Measurements from ENCODE around the gene ELF5.

The ELF5 gene

DNA sequence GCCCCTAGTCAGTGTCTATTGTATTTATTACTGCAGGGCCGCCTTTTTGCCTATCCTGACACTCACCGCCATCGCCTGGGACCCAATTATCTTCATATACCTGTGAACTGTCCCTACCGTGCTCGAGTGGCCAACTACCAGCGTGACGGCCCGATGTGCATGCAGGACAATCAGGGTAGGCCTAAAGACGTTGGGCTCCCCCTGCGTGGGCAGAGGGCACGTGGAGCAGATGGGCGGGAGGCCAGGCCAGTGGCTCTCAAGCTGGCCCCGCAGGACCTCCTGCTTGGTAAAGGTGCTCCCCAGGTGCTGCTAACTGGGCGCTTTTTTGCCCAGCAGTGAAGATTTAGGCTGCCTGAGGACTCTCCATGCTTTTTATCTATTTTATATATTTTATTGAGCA, 52.4 kb downstream of the ELF5 start:
- TF ChIP-seq, protein P1, sequence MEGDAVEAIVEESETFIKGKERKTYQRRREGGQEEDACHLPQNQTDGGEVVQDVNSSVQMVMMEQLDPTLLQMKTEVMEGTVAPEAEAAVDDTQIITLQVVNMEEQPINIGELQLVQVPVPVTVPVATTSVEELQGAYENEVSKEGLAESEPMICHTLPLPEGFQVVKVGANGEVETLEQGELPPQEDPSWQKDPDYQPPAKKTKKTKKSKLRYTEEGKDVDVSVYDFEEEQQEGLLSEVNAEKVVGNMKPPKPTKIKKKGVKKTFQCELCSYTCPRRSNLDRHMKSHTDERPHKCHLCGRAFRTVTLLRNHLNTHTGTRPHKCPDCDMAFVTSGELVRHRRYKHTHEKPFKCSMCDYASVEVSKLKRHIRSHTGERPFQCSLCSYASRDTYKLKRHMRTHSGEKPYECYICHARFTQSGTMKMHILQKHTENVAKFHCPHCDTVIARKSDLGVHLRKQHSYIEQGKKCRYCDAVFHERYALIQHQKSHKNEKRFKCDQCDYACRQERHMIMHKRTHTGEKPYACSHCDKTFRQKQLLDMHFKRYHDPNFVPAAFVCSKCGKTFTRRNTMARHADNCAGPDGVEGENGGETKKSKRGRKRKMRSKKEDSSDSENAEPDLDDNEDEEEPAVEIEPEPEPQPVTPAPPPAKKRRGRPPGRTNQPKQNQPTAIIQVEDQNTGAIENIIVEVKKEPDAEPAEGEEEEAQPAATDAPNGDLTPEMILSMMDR (IDR thresholded peaks at IDR 0.05; ENCODE audit: low read length, missing control alignments): no peak
- DNase-seq (ENCODE audit: low read depth): no peak
- no peak overlapping the region for H3K4me3 ChIP-seq (replicated peaks; ENCODE audit: low read depth, low read length)

DNA sequence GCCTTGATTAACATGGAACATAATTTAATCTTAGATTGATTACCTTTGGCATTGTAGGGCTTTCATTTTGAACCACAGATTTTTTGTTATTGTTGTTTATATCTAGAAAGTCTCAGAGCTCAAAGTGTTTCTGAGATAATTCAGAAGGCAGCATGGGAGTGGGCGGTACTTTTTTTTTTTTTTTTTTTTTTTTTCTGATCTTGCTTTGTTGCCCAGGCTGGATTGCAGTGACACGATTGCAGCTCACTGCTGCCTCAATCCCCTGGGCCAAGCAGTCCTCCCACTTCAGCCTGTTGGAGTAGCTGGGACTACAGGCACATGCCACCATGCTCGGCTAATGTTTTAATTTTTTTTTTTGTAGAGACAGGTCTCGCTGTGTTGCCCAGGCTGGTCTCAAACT, 53.3 kb downstream of the ELF5 start:
- no peak overlapping the region for H3K4me3 ChIP-seq (replicated peaks; ENCODE audit: low read depth, low read length)
- DNase-seq (ENCODE audit: low read depth): no peak
- TF ChIP-seq, protein P1 (IDR thresholded peaks at IDR 0.05; ENCODE audit: low read length, missing control alignments): no peak

DNA sequence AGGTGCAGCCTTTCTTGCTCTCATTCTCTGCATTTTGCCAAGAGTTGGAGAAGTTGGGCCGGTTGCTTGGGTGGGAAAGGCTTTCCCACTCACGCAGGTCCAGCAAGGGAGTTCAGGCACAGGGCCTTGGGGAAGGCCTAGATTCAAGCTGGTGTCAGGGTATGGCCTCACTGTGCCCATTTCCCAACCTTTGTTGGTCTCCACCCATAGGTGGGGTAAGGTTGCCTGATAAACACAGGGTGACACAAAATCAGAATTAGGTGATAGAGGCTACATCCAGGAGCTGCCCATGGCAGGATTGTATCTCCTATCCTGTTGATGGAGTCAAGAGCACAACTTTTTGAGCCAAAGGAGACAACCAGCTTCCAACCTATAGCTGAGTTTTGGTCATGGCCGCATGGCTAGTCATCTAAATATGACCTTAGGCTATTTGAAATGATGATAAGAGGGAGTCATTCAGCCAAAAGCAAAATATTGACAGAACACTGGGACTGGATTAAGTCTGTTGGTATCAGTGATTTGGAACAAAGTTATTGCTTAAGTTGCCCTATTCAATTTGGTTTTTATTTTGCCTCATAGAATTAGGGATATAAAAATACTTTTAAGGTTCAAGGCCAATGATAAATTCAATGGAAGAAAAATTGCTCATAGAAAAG, 54.0 kb downstream of the ELF5 start:
- DNase-seq (ENCODE audit: low read depth): no peak
- TF ChIP-seq, protein P1 (IDR thresholded peaks at IDR 0.05; ENCODE audit: low read length, missing control alignments): no peak
- H3K4me3 ChIP-seq (replicated peaks; ENCODE audit: low read depth, low read length): no peak overlapping the region

DNA sequence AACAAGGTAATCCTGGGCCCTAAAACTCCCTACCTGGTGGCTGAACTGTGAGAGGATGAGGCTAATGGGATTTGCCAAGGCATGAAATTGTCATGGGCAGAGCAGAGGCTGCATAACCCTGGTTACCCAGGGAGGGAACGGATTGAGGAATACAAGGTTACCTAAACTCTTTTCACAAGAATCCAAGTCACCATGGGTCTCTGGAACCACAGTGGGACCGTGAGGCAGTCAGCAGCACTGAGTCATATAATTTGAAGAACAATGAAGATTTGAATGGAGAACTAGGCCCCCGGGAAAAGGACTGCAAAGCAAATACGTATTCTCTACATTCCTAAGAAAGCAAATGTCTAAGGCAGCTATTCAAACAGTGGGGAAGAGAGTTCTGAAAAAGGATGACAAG, 55.1 kb downstream of the ELF5 start:
- H3K4me3 ChIP-seq (replicated peaks; ENCODE audit: low read depth, low read length): no peak overlapping the region
- no peak for DNase-seq (ENCODE audit: low read depth)

DNA sequence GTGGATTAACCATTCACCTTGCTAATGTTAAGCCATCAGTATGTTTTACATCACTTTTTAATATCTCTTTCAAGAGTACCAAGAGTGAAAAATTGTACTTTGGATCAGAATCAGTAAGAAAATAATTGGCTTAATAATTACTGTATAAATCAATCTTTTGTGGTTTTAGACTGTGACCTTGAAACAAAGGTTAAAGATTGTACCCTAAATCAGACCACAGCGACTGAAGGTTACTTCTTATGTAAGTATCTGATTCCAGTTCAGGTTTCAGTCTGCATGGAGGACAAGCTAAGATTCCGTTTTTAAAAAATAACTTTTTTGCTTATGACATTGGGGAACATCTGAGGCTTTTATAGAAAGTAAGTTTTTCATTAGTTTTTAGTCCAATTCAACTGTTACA, 56.0 kb downstream of the ELF5 start:
- TF ChIP-seq, protein P1 (IDR thresholded peaks at IDR 0.05; ENCODE audit: low read length, missing control alignments): no peak
- no peak overlapping the region for H3K4me3 ChIP-seq (replicated peaks; ENCODE audit: low read depth, low read length)
- DNase-seq (ENCODE audit: low read depth): no peak

More for the DNA sequence above, 55.1 kb downstream of the ELF5 start:
- TF ChIP-seq, protein P1 (IDR thresholded peaks at IDR 0.05; ENCODE audit: low read length, missing control alignments): no peak

DNA sequence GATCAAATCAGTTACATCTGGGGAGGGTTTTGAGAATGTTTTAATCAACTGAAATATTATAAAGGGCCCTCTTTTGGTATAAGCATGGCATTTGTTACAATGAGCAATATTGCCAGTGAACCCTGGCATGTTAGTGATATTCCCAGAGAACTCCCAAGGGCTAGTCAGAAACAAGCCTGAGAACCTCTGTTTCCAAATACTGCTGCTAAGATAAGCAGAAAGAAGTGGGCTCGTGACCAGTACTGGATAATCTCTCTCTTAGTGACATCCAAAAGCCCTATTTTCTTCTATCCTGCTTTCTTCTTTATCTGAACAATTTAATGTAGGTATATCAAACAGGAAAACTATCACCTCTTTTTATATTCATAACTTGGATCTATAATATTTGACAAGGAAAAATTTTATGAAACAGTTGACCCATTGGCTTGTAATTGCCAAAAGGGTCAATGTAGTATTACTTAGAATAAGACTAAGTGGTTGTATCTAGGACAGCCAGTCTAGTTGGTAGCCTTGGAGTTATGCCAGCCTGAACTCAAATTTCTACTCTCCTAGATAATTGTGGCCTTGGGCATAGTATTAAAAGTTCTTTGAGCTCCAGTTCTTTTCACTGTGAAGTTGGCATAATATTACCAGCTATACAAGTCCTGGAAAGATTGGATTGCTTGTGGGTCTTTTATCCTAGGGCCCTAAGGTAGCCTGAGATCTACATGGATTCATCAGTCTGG, 59.1 kb downstream of the ELF5 start:
- H3K4me3 ChIP-seq (replicated peaks; ENCODE audit: low read depth, low read length): no peak overlapping the region
- TF ChIP-seq, protein P1 (IDR thresholded peaks at IDR 0.05; ENCODE audit: low read length, missing control alignments): no peak
- DNase-seq (ENCODE audit: low read depth): no peak
